Small intestine (tissue), 7 donors: ENCODE measurements around the gene CYP3A7. TPM values are rescaled to one million over a fixed set of nuclear protein-coding genes. Genes with fewer than 3 reads are reported as not detected.
"Not testable (repeated sequence)": the region's sequence is repeated elsewhere in the genome, so short reads cannot be mapped to it uniquely, and the experiment has no call there.

Experiments used
- DNase-seq, 2 donors: peaks; one replicate each; pipeline versions ENCODE4 v3.0.0 to v3.0.0-alpha.2; 2013
- FAIRE-seq: peaks from 2 replicates; lab custom pipeline; 2012; peaks lifted over from hg19 to GRCh38; lab: Jason Lieb, UNC
- H3K27ac ChIP-seq, 3 donors: one replicate each; pipeline ENCODE4 v1.5.1; 2013; ENCODE audit warnings: low read length in 2 of 3, mild to moderate bottlenecking in 2 of 3, control low read depth in 1 of 3, inconsistent platforms in 1 of 3, low read depth in 1 of 3, moderate library complexity in 1 of 3
- H3K27me3 ChIP-seq, 3 donors: one replicate each; pipeline ENCODE4 v1.6.1; 2013; ENCODE audit warnings: low read length in 3 of 3, inconsistent platforms in 1 of 3; ENCODE audit not compliant: control insufficient read depth in 3 of 3, insufficient read depth in 3 of 3
- H3K36me3 ChIP-seq, 3 donors: one replicate each; pipeline ENCODE4 v1.6.1; 2013; ENCODE audit warnings: low read length in 3 of 3, inconsistent platforms in 1 of 3, low read depth in 1 of 3, mild to moderate bottlenecking in 1 of 3, moderate library complexity in 1 of 3; ENCODE audit not compliant: control insufficient read depth in 3 of 3, insufficient read depth in 2 of 3
- H3K4me1 ChIP-seq, 3 donors: one replicate each; pipeline ENCODE4 v1.6.1; 2013; ENCODE audit warnings: low read length in 2 of 3, inconsistent platforms in 1 of 3, low read depth in 1 of 3, mild to moderate bottlenecking in 1 of 3, moderate library complexity in 1 of 3; ENCODE audit not compliant: control insufficient read depth in 3 of 3, insufficient read depth in 2 of 3
- H3K4me3 ChIP-seq, 3 donors: one replicate each; pipeline ENCODE4 v1.5.1; 2013; ENCODE audit warnings: low read length in 3 of 3, control low read depth in 1 of 3, inconsistent platforms in 1 of 3, low read depth in 1 of 3, mild to moderate bottlenecking in 1 of 3, moderate library complexity in 1 of 3
- H3K9me3 ChIP-seq, 2 donors: one replicate each; pipeline ENCODE4 v1.6.1; 2013; ENCODE audit warnings: low read depth in 1 of 2, low read length in 1 of 2; ENCODE audit not compliant: control insufficient read depth in 2 of 2, insufficient read depth in 1 of 2
- WGBS, 3 donors: extraction: QIAGEN DNeasy Blood & Tissue Kit; methylation state at CpG; one replicate each; pipeline ENCODE4 v1.1.7; 2013; 5-methylcytosine and 5-hydroxymethylcytosine counted together
- polyA plus RNA-seq, 4 donors: library from polyadenylated mRNA; stranded (reverse) in 3 of 4; unstranded in 1 of 4; fragments of 200-250 nt in 3 of 4; fragments of 120-200 nt in 1 of 4; gene quantifications; one replicate each; pipeline versions ENCODE4 v1.2.1 to v1.2.3, GENCODE V29; 2013
- donor health status: healthy with polysubstance abuse.
- donor health status: control.
- donor health status: control.
- donor health status: Bipolar disorder and iron deficiency.
- donor health status: healthy.

CYP3A7 gene
- polyA plus RNA-seq, 4 donors: 0.45 to 2.9 (median 1.3) TPM

DNA sequence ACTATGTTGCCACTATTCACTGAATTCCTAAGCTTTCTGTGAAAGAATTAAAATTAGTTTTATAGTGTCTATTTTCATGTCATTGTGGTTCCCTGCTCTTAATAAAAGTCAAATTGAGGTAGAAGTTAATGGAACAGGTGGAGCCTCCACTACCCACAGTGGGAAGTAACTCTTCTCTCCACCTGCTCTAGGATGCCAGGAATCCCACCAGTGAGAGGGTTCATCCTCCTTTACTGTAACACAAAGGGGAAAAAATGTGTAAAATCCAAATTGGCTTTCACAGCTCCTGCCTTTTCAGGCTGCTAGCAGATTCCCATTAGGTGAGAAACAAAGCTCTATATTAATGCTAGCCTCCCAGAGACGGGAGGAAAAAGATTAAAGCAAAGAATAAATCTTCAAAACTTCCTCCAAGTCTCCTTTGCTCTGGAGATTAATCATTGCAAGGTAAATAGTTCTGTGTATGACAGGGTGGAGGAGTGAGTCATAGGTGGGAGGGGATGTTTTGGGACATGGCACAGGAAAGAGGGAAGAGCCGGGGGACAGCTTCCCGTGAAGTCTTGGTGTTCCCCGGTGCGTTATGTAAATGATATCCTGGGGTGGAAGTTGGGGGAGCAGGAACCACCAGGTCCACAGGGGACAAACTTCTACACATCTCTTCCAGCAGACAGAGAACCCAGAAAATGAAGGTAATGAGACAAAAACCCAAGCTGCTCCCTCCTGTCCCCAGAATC is 16.5 kb upstream of the CYP3A7 start:
- Histone ChIP-seq H3K4me1 (peaks cover 0 to 18% (median 0%) of the 10 kb centered on the region in 3 donors), H3K4me3 (peak overlapping the region in 1 of 3 donors; percentile 12), H3K27ac (peak overlapping the region; percentile 69 to 86 (median 86))
- peak; percentile 62 to 81 for DNase-seq
- 3 to 11% (median 8%) methylated on average over 5 of the region's 5 CpGs for WGBS, 3 donors
- not testable (repeated sequence) for H3K9me3 ChIP-seq, H3K36me3 ChIP-seq, FAIRE-seq, H3K27me3 ChIP-seq

- no peaks in the 10 kb centered on the region for H3K36me3 ChIP-seq
- FAIRE-seq (no peak), DNase-seq (no peak)
- peaks cover 0 to 18% (median 0%) of the 10 kb centered on the region in 3 donors for H3K4me1 ChIP-seq
- H3K27ac ChIP-seq: no peak overlapping the region
- H3K27me3 ChIP-seq: no peaks in the 10 kb centered on the region
- 88 to 94% (median 89%) methylated on average over 6 of the region's 6 CpGs for WGBS, 3 donors
- peaks cover 0 to 3% of the 10 kb centered on the region in 2 donors for H3K9me3 ChIP-seq
- no peak overlapping the region for H3K4me3 ChIP-seq
These were observed 14.0 kb upstream of the CYP3A7 start for GRCh38 chr7:99748846-99749579.

DNA sequence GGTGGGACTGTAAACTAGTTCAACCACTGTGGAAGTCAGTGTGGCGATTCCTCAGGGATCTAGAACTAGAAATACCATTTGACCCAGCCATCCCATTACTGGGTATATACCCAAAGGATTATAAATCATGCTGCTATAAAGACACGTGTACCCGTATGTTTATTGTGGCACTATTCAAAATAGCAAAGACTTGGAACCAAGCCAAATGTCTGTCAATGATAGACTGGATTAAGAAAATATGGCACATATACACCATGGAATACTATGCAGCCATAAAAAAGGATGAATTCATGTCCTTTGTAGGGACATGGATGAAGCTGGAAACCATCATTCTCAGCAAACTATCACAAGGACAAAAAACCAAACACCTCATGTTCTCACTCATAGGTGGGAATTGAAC is 11.9 kb upstream of the CYP3A7 start:
- not testable (repeated sequence) for FAIRE-seq, H3K27ac ChIP-seq, H3K27me3 ChIP-seq, H3K4me3 ChIP-seq, H3K9me3 ChIP-seq, H3K36me3 ChIP-seq, DNase-seq
- peaks cover 0 to 13% (median 0%) of the 10 kb centered on the region in 3 donors for H3K4me1 ChIP-seq
- WGBS, 3 donors: 29 to 63% (median 45%) methylated on average over 2 of the region's 3 CpGs

GRCh38 chr7:99745395-99745794 is 10.4 kb upstream of the CYP3A7 start:
- H3K4me1 ChIP-seq, DNase-seq, H3K9me3 ChIP-seq, H3K27me3 ChIP-seq, H3K4me3 ChIP-seq, FAIRE-seq, H3K36me3 ChIP-seq, H3K27ac ChIP-seq: not testable (repeated sequence)
- 68 to 93% (median 92%) methylated on average over 3 of the region's 3 CpGs for WGBS, 3 donors

DNA sequence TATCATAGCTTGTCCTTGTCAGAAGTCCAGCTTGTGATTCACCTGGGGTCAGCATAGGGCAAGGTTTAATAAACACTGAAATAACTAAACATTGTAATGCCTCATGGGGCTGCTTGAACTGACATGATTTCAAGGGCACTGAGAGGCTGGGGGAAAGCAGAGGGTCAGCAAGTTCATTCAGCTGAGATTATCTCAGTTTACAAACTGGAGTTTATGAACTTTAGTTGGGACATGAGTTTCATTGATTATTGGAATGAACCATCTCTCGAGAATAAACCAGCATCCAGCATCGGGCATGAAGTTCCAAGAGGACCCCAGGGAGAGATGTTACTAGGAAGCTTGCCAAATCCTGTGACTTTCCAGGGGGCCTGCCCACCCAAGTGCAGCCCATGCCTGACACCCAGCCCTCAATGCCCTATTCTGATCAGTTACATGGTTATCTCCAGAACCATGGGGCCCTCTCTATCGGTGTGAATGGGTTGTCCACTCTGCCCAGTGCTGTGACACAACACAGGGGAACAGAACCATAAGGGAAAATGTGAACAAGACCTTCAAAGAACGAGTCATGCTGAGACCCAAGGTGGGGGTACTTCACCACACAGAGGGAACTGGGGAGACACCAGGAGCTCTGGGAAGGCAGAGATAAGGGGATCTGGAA is 7.9 kb upstream of the CYP3A7 start:
- no peak overlapping the region for H3K4me3 ChIP-seq
- 78 to 89% (median 83%) methylated on average over 4 of the region's 4 CpGs for WGBS, 3 donors
- H3K27ac ChIP-seq: no peak overlapping the region
- H3K36me3 ChIP-seq: no peaks in the 10 kb centered on the region
- FAIRE-seq (no peak), DNase-seq (no peak)
- no peaks in the 10 kb centered on the region for H3K9me3 ChIP-seq
- H3K4me1 ChIP-seq: no peaks in the 10 kb centered on the region
- no peaks in the 10 kb centered on the region for H3K27me3 ChIP-seq

DNA sequence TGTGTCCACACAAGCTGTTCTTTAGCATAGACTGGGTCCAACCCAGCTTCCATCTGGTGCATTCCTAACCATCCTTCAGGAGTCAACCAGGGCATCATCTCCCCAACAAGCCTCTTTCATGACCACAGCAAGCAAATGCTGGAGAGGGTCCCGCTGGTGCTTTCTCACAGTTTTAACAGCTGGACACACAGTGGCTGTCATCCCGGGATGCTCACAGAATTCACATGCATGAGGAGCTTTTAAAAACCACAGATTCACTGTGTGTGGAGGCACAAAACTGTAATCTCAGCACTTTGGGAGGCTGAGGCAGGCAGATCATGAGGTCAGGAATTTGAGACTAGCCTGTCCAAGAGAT is 6.4 kb upstream of the CYP3A7 start:
- Histone ChIP-seq H3K4me3 (no peak overlapping the region), H3K9me3 (no peaks in the 10 kb centered on the region), H3K36me3 (no peaks in the 10 kb centered on the region), H3K27me3 (no peaks in the 10 kb centered on the region), H3K4me1 (no peaks in the 10 kb centered on the region), H3K27ac (no peak overlapping the region)
- WGBS, 3 donors: 84 to 95% (median 88%) methylated on average over 2 of the region's 2 CpGs
- FAIRE-seq: no peak
- DNase-seq: no peak

- no peak overlapping the region for H3K27ac ChIP-seq
- H3K9me3 ChIP-seq: no peaks in the 10 kb centered on the region
- WGBS, 3 donors: 77 to 87% (median 83%) methylated on average over 5 of the region's 5 CpGs
- H3K27me3 ChIP-seq: no peaks in the 10 kb centered on the region
- H3K4me1 ChIP-seq: peaks cover 0 to under 1% (median 0%) of the 10 kb centered on the region in 3 donors
- DNase-seq: no peak
- FAIRE-seq: no peak
- no peaks in the 10 kb centered on the region for H3K36me3 ChIP-seq
- no peak overlapping the region for H3K4me3 ChIP-seq
These were observed 5.8 kb upstream of the CYP3A7 start for GRCh38 chr7:99740573-99741440.
